HepG2 (cell line): ENCODE results near the gene BLOC1S2. TPM values are rescaled to one million over a fixed set of nuclear protein-coding genes. Genes with fewer than 3 reads are reported as not detected.

Experiments used
- ATF6 ChIP-seq: sonication (generic); formaldehyde crosslinking; conservative IDR thresholded peaks from 2 replicates; pipeline ENCODE4 v1.4.0; 2020; ENCODE audit warnings: missing genetic modification reagents
- DMAP1 ChIP-seq: IDR thresholded peaks from 2 replicates; pipeline ENCODE4 v1.6.1; 2016
- DR1 ChIP-seq: sonication (generic); formaldehyde crosslinking; IDR thresholded peaks from 2 replicates; pipeline ENCODE4 v1.8.0; 2021; ENCODE audit warnings: mild to moderate bottlenecking, missing genetic modification reagents, inconsistent platforms
- ELF1 ChIP-seq: sonication (generic); formaldehyde crosslinking; IDR thresholded peaks from 2 replicates; pipeline ENCODE4 v1.4.0; 2020; ENCODE audit warnings: missing genetic modification reagents
- PAXIP1 ChIP-seq: sonication (generic); formaldehyde crosslinking; conservative IDR thresholded peaks from 2 replicates; pipeline ENCODE4 v1.4.0; 2020; ENCODE audit warnings: mild to moderate bottlenecking, missing genetic modification reagents, moderate library complexity
- SETDB1 ChIP-seq: sonication (generic); formaldehyde crosslinking; IDR thresholded peaks from 2 replicates; pipeline ENCODE4 v1.5.1; 2020; ENCODE audit warnings: missing genetic modification reagents, mild to moderate bottlenecking, borderline replicate concordance
- SIX4 ChIP-seq: sonication (generic); formaldehyde crosslinking; IDR thresholded peaks from 2 replicates; pipeline ENCODE4 v1.4.0; 2020; ENCODE audit warnings: missing genetic modification reagents
- SNRNP70 ChIP-seq: fragments of 200-400 bp; formaldehyde crosslinking; IDR thresholded peaks from 2 replicates; pipeline ENCODE4 v1.6.1; 2017; ENCODE audit warnings: mild to moderate bottlenecking, low read depth, low read length, moderate library complexity
- THYN1 ChIP-seq: sonication (generic); formaldehyde crosslinking; IDR thresholded peaks from 2 replicates; pipeline ENCODE4 v1.8.1; 2023; ENCODE audit warnings: low read depth, mild to moderate bottlenecking, moderate library complexity, missing genetic modification reagents, borderline replicate concordance
- UBTF ChIP-seq: sonication (generic); formaldehyde crosslinking; IDR thresholded peaks from 2 replicates; pipeline ENCODE4 v1.4.0; 2020; ENCODE audit warnings: mild to moderate bottlenecking, missing genetic modification reagents
- ZBED4 ChIP-seq: sonication (generic); formaldehyde crosslinking; IDR thresholded peaks from 2 replicates; pipeline ENCODE4 v1.4.0; 2020; ENCODE audit warnings: missing genetic modification reagents, borderline replicate concordance
- ZNF614 ChIP-seq: IDR thresholded peaks from 2 replicates; pipeline ENCODE4 v1.6.1; 2018; ENCODE audit warnings: missing biosample characterization, missing genetic modification reagents, inconsistent platforms, borderline replicate concordance
- ZNF660 ChIP-seq: sonication (generic); formaldehyde crosslinking; IDR thresholded peaks from 2 replicates; pipeline ENCODE4 v1.5.1; 2020; ENCODE audit warnings: mild to moderate bottlenecking, low read depth, missing genetic modification reagents, borderline replicate concordance
- polyA plus RNA-seq, 8 experiments: library from polyadenylated mRNA; depleted of rRNA in 3 of 8; stranded (reverse) in 7 of 8; unstranded in 1 of 8; fragments of >200 nt; fragmentation: Illumina TruSeq in 4 of 8; extraction: Trizol in 4 of 8; gene quantifications; 2 replicates each; pipeline versions ENCODE4 v1.2.1 to v1.2.3, GENCODE V29; 2011 to 2016; ENCODE audit warnings: low read depth in 4 of 8, missing spikeins in 1 of 8, mixed read lengths in 1 of 8; ENCODE audit not compliant: insufficient read depth in 1 of 8
- total RNA-seq, 5 experiments: library from RNA; depleted of rRNA; stranded (reverse); fragments of >200 nt; fragmentation: Illumina TruSeq; extraction: Trizol; gene quantifications; 2 replicates each; pipeline ENCODE4 v1.2.3, GENCODE V29; 2016; ENCODE audit warnings: low read depth in 1 of 5

The BLOC1S2 gene
- total and polyA plus RNA-seq, 2 of the 13 experiments (the other 11 are each of a cell fraction or from before 2014, with no cell fraction given): 22.3 to 64.4 TPM

GRCh38 chr10:100286051-100287033, at the start of gene BLOC1S2 (continued):
- no peak for TF ChIP-seq ZNF660 (CRISPR knock-in tag)
- peak; percentile 79; the same call in 1 of the 2 replicates for TF ChIP-seq ELF1 (CRISPR knock-in tag)
- no peak for TF ChIP-seq ATF6
- no peak for TF ChIP-seq SNRNP70
- TF ChIP-seq SETDB1 (CRISPR knock-in tag): no peak
- TF ChIP-seq SIX4 (CRISPR knock-in tag): peak; percentile 35; the same call in 1 of the 2 replicates
- TF ChIP-seq UBTF (CRISPR knock-in tag): peak; percentile 81
- no peak for TF ChIP-seq THYN1 (CRISPR knock-in tag)
- TF ChIP-seq ZNF614 (CRISPR knock-in tag): peak; percentile 72; the same call in 1 of the 2 replicates
- peak; percentile 66 for TF ChIP-seq ZBED4 (CRISPR knock-in tag)
- TF ChIP-seq DMAP1 (CRISPR knock-in tag): peak; percentile 70
- peak; percentile 30; the same call in 1 of the 2 replicates for TF ChIP-seq DR1
- peak; percentile 59 for TF ChIP-seq PAXIP1
